ENCODE measurements around the gene LRRC74A.

GRCh38 chr14:76916040-76916715 is 90.0 kb downstream of the LRRC74A start:
- no peak for TF ChIP-seq POLR2A (IDR thresholded peaks at IDR 0.05; ENCODE audit: low read depth, low read length)
- no peak for TF ChIP-seq TAF1 (IDR thresholded peaks at IDR 0.05; ENCODE audit: low read depth, low read length)
- TF ChIP-seq PAX5 (IDR thresholded peaks at IDR 0.05; ENCODE audit: insufficient read depth, low read length, severe bottlenecking) = no peak
- no peak for TF ChIP-seq POLR2AphosphoS5 (IDR thresholded peaks at IDR 0.05; ENCODE audit: low read depth, low read length)
